ENCODE data around the gene METTL25B.

Gene METTL25B

GRCh38 chr1:156727926-156728598 is at the start of gene METTL25B:
METTL25B (plus strand) TSS chr1:156728469; CDS start chr1:156729105, 636 bp downstream.
- DNase-seq: peak in 1 of 2 donors; percentile 26

GRCh38 chr1:156680056-156680455 is 48.2 kb upstream of the METTL25B start:
- DNase-seq: no peak

- no peak for DNase-seq
Measured at GRCh38 chr1:156681196-156681960, 46.9 kb upstream of the METTL25B start.

- no peak for DNase-seq
Measured at GRCh38 chr1:156682166-156682890, 45.9 kb upstream of the METTL25B start.

GRCh38 chr1:156684227-156684782 is 44.0 kb upstream of the METTL25B start:
- peak; percentile 37 to 39 for DNase-seq

- DNase-seq: peak; percentile 78 to 81
Measured at GRCh38 chr1:156689035-156689952, 39.0 kb upstream of the METTL25B start.

GRCh38 chr1:156689953-156690674 is 38.2 kb upstream of the METTL25B start:
- no peak for DNase-seq

- no peak for DNase-seq
Measured at GRCh38 chr1:156690675-156691036, 37.6 kb upstream of the METTL25B start.

GRCh38 chr1:156691191-156691590 is 37.1 kb upstream of the METTL25B start:
- DNase-seq: no peak

GRCh38 chr1:156691665-156692440 is 36.4 kb upstream of the METTL25B start:
- no peak for DNase-seq

GRCh38 chr1:156692441-156692924 is 35.8 kb upstream of the METTL25B start:
- no peak for DNase-seq

- DNase-seq: peak; percentile 20 to 36
Measured at GRCh38 chr1:156692925-156693847, 35.1 kb upstream of the METTL25B start.

GRCh38 chr1:156693848-156694689 is 34.2 kb upstream of the METTL25B start:
- DNase-seq: no peak

GRCh38 chr1:156694690-156694962 is 33.6 kb upstream of the METTL25B start:
- DNase-seq: no peak

GRCh38 chr1:156696755-156697154 is 31.5 kb upstream of the METTL25B start:
- no peak for DNase-seq

GRCh38 chr1:156697481-156697880 is 30.8 kb upstream of the METTL25B start:
- no peak for DNase-seq

- no peak for DNase-seq
Measured at GRCh38 chr1:156698995-156699394, 29.3 kb upstream of the METTL25B start.

GRCh38 chr1:156700736-156701531 is 27.3 kb upstream of the METTL25B start:
- DNase-seq: no peak

All from CD4-positive, alpha-beta T cell treated with Interleukin-4 for 1 hour (primary cell).